IPS DF 19.7 (cell line): ENCODE measurements around the gene ZNF280A.
"Not testable (repeated sequence)": the region's sequence is repeated elsewhere in the genome, so short reads cannot be mapped to it uniquely, and the experiment has no call there.

Experiments
- DNase-seq: peaks from one replicate; pipeline ENCODE4 v3.0.0-alpha.2; 2013; ENCODE audit warnings: low read depth, low spot score

ZNF280A gene

GRCh38 chr22:22469527-22469926, 50.5 kb downstream of the ZNF280A start:
- DNase-seq: no peak

GRCh38 chr22:22468794-22469469, 51.1 kb downstream of the ZNF280A start:
- not testable (repeated sequence) for DNase-seq

GRCh38 chr22:22467112-22467511, 53.0 kb downstream of the ZNF280A start:
- no peak for DNase-seq

- no peak for DNase-seq
These were observed 54.3 kb downstream of the ZNF280A start for GRCh38 chr22:22465782-22466181.

GRCh38 chr22:22465094-22465602, 54.9 kb downstream of the ZNF280A start:
- no peak for DNase-seq

- DNase-seq: no peak
These were observed 55.5 kb downstream of the ZNF280A start for GRCh38 chr22:22464541-22465054.

- DNase-seq: no peak
These were observed 56.1 kb downstream of the ZNF280A start for GRCh38 chr22:22463855-22464540.
